Neuronal stem cell (in vitro differentiated cells): ENCODE results near the gene ADGRV1.
"Not testable (repeated sequence)": the region's sequence is repeated elsewhere in the genome, so short reads cannot be mapped to it uniquely, and the experiment has no call there.

Source experiments
- DNase-seq: peaks from one replicate; pipeline ENCODE4 v3.0.0-alpha.2; 2013; ENCODE audit warnings: low spot score
- H2AFZ ChIP-seq: one replicate; pipeline ENCODE4 v1.6.1; 2013; ENCODE audit warnings: mild to moderate bottlenecking, low read length, inconsistent platforms
- H2AK5ac ChIP-seq: 2 replicates; pipeline ENCODE4 v1.6.1; 2013; ENCODE audit warnings: low read depth, mild to moderate bottlenecking, inconsistent platforms, low read length, moderate library complexity, mixed read lengths
- H2BK120ac ChIP-seq: 2 replicates; pipeline ENCODE4 v1.6.1; 2013; ENCODE audit warnings: low read depth, mild to moderate bottlenecking, inconsistent platforms, low read length, moderate library complexity, mixed read lengths
- H2BK12ac ChIP-seq: one replicate; pipeline ENCODE4 v1.6.1; 2013; ENCODE audit warnings: low read length, inconsistent platforms
- H2BK15ac ChIP-seq: 2 replicates; pipeline ENCODE4 v1.6.1; 2013; ENCODE audit warnings: mild to moderate bottlenecking, low read length, inconsistent platforms, mixed read lengths
- H2BK5ac ChIP-seq: one replicate; pipeline ENCODE4 v1.6.1; 2013; ENCODE audit warnings: inconsistent platforms, mild to moderate bottlenecking, low read length, moderate library complexity
- H3K14ac ChIP-seq: one replicate; pipeline ENCODE4 v1.6.1; 2013; ENCODE audit warnings: low read length, inconsistent platforms
- H3K18ac ChIP-seq: 2 replicates; pipeline ENCODE4 v1.6.1; 2013; ENCODE audit warnings: low read length, inconsistent platforms
- H3K23ac ChIP-seq: 2 replicates; pipeline ENCODE4 v1.6.1; 2013; ENCODE audit warnings: low read depth, mild to moderate bottlenecking, mixed read lengths, low read length, inconsistent platforms; ENCODE audit not compliant: poor library complexity
- H3K27ac ChIP-seq: replicated peaks from 3 replicates; pipeline ENCODE4 v1.5.1; 2013; ENCODE audit warnings: low read length, inconsistent platforms
- H3K27me3 ChIP-seq, 3 experiments: 2 replicates each; pipeline ENCODE4 v1.6.1; 2013; ENCODE audit warnings: low read length in 3 of 3, mild to moderate bottlenecking in 2 of 3, inconsistent platforms in 1 of 3, low read depth in 1 of 3, mixed read lengths in 1 of 3, moderate library complexity in 1 of 3; ENCODE audit not compliant: control insufficient read depth in 3 of 3, insufficient read depth in 3 of 3
- H3K36me3 ChIP-seq, 2 donors: replicated peaks in 1 of 2; 2 replicates each; pipeline ENCODE4 v1.6.1; 2013; ENCODE audit warnings: low read length in 2 of 2; ENCODE audit not compliant: control insufficient read depth in 2 of 2, insufficient read depth in 2 of 2
- H3K4ac ChIP-seq: 2 replicates; pipeline ENCODE4 v1.6.1; 2013; ENCODE audit warnings: inconsistent platforms, mild to moderate bottlenecking, low read length, moderate library complexity
- H3K4me1 ChIP-seq, 2 donors: 1 replicate in 1 of 2; 2 replicates in 1 of 2; pipeline ENCODE4 v1.6.1; 2013; ENCODE audit warnings: low read length in 2 of 2, low read depth in 1 of 2; ENCODE audit not compliant: control insufficient read depth in 2 of 2, insufficient read depth in 1 of 2
- H3K4me2 ChIP-seq: one replicate; pipeline ENCODE4 v1.6.1; 2013; ENCODE audit warnings: mild to moderate bottlenecking, low read length, inconsistent platforms; ENCODE audit not compliant: insufficient read depth, poor library complexity, severe bottlenecking
- H3K4me3 ChIP-seq, 2 donors: 2 replicates each; pipeline ENCODE4 v1.5.1; 2013; ENCODE audit warnings: low read length in 2 of 2, mild to moderate bottlenecking in 2 of 2, inconsistent platforms in 1 of 2, moderate library complexity in 1 of 2
- H3K79me1 ChIP-seq: one replicate; pipeline ENCODE4 v1.6.1; 2013; ENCODE audit warnings: low read depth, mild to moderate bottlenecking, inconsistent platforms, low read length, moderate library complexity
- H3K9ac ChIP-seq: one replicate; pipeline ENCODE4 v1.6.1; 2013; ENCODE audit warnings: mild to moderate bottlenecking, low read depth, low read length, inconsistent platforms; ENCODE audit not compliant: poor library complexity
- H3K9me3 ChIP-seq, 2 donors: replicated peaks in 1 of 2; 2 replicates each; pipeline versions ENCODE3 to v1.6.1; 2013; ENCODE audit warnings: low read length in 2 of 2, mild to moderate bottlenecking in 2 of 2, inconsistent platforms in 1 of 2, low read depth in 1 of 2, mixed read lengths in 1 of 2, moderate library complexity in 1 of 2; ENCODE audit not compliant: control insufficient read depth in 2 of 2, insufficient read depth in 1 of 2
- H4K8ac ChIP-seq: one replicate; pipeline ENCODE4 v1.6.1; 2013; ENCODE audit warnings: low read depth, mild to moderate bottlenecking, inconsistent platforms, low read length, moderate library complexity
- H4K91ac ChIP-seq: one replicate; pipeline ENCODE4 v1.6.1; 2013; ENCODE audit warnings: low read length, low read depth, mild to moderate bottlenecking, inconsistent platforms; ENCODE audit not compliant: poor library complexity
- WGBS, 2 donors: extraction: QIAGEN DNeasy Blood & Tissue Kit; methylation state at CpG; one replicate each; pipeline ENCODE4 v1.1.7; 2013; ENCODE audit warnings: missing lambda C conversion rate in 2 of 2, mixed read lengths in 1 of 2; ENCODE audit not compliant: insufficient read length in 2 of 2, insufficient replicate concordance in 1 of 2; ENCODE audit errors: extremely low coverage in 2 of 2; 5-methylcytosine and 5-hydroxymethylcytosine counted together

Gene ADGRV1

GRCh38 chr5:90792725-90793124, 234.1 kb downstream of the ADGRV1 start:
- no peak overlapping the region for H2BK12ac ChIP-seq
- H3K27me3 ChIP-seq: no peaks in the 10 kb centered on the region
- no peak for DNase-seq
- H4K8ac ChIP-seq: no peak overlapping the region
- no peak overlapping the region for H3K27ac ChIP-seq
- H3K4me2 ChIP-seq: no peak overlapping the region
- no peak overlapping the region for H3K18ac ChIP-seq
- no peak overlapping the region for H3K4me3 ChIP-seq
- H3K4me1 ChIP-seq: no peaks in the 10 kb centered on the region
- no peak overlapping the region for H2AK5ac ChIP-seq
- no peak overlapping the region for H3K4ac ChIP-seq
- H3K79me1 ChIP-seq: no peaks in the 10 kb centered on the region
- WGBS, 2 donors: no CpG with 5 or more reads among the region's 3 CpGs
- no peak overlapping the region for H2AFZ ChIP-seq
- peaks cover 20 to 77% of the 10 kb centered on the region in 2 donors for H3K36me3 ChIP-seq
- H4K91ac ChIP-seq: no peak overlapping the region
- no peak overlapping the region for H2BK5ac ChIP-seq
- no peak overlapping the region for H2BK120ac ChIP-seq
- no peak overlapping the region for H3K9ac ChIP-seq
- no peak overlapping the region for H3K14ac ChIP-seq
- no peak overlapping the region for H2BK15ac ChIP-seq
- H3K9me3 ChIP-seq: peaks cover 9 to 27% of the 10 kb centered on the region in 2 donors
- H3K23ac ChIP-seq: no peak overlapping the region

GRCh38 chr5:90793183-90793582, 234.6 kb downstream of the ADGRV1 start:
- Histone ChIP-seq H2AFZ (no peak overlapping the region), H4K8ac (no peak overlapping the region), H3K27me3 (no peaks in the 10 kb centered on the region), H3K27ac (no peak overlapping the region), H2BK15ac (no peak overlapping the region), H3K23ac (no peak overlapping the region), H2BK12ac (no peak overlapping the region), H3K9ac (no peak overlapping the region), H3K79me1 (no peaks in the 10 kb centered on the region), H3K14ac (no peak overlapping the region), H3K4me3 (no peak overlapping the region), H3K36me3 (peaks cover 20 to 73% of the 10 kb centered on the region in 2 donors), H2BK5ac (no peak overlapping the region), H3K4me1 (no peaks in the 10 kb centered on the region), H3K9me3 (peaks cover 9 to 27% of the 10 kb centered on the region in 2 donors), H3K4ac (no peak overlapping the region), H2AK5ac (no peak overlapping the region), H4K91ac (no peak overlapping the region), H3K4me2 (no peak overlapping the region), H2BK120ac (no peak overlapping the region), H3K18ac (no peak overlapping the region)
- DNase-seq: no peak
- WGBS, 2 donors: no CpG with 5 or more reads among the region's 2 CpGs

GRCh38 chr5:90796919-90797318, 238.3 kb downstream of the ADGRV1 start:
- H3K27ac ChIP-seq, H2BK15ac ChIP-seq, H3K4ac ChIP-seq, H2BK12ac ChIP-seq, H3K4me1 ChIP-seq, H3K14ac ChIP-seq, H4K91ac ChIP-seq, H2AK5ac ChIP-seq, H3K79me1 ChIP-seq, H3K27me3 ChIP-seq, H2BK120ac ChIP-seq, H3K23ac ChIP-seq, H3K18ac ChIP-seq, H4K8ac ChIP-seq, H2AFZ ChIP-seq, H2BK5ac ChIP-seq, H3K4me3 ChIP-seq, DNase-seq, H3K9ac ChIP-seq, H3K4me2 ChIP-seq: not testable (repeated sequence)
- peaks cover 6 to 29% of the 10 kb centered on the region in 2 donors for H3K9me3 ChIP-seq
- peaks cover 10 to 36% of the 10 kb centered on the region in 2 donors for H3K36me3 ChIP-seq
- WGBS, 2 donors: no CpG with 5 or more reads among the region's 2 CpGs

GRCh38 chr5:90800082-90800481, 241.5 kb downstream of the ADGRV1 start:
- H2BK15ac ChIP-seq, H3K9ac ChIP-seq, H4K8ac ChIP-seq, H2BK120ac ChIP-seq, H3K4me1 ChIP-seq, H3K4me2 ChIP-seq, H3K27ac ChIP-seq, H4K91ac ChIP-seq, H2AK5ac ChIP-seq, H3K4ac ChIP-seq, H3K27me3 ChIP-seq, H3K14ac ChIP-seq, H3K79me1 ChIP-seq, H3K18ac ChIP-seq, H2AFZ ChIP-seq, H3K23ac ChIP-seq, DNase-seq, H2BK12ac ChIP-seq, H2BK5ac ChIP-seq, H3K4me3 ChIP-seq, H3K36me3 ChIP-seq: not testable (repeated sequence)
- no CpG with 5 or more reads among the region's 1 CpG for WGBS, 2 donors
- H3K9me3 ChIP-seq: peaks cover 0 to 12% of the 10 kb centered on the region in 2 donors
